Measurements from ENCODE around the gene ST8SIA2.

Gene ST8SIA2

GRCh38 chr15:92502930-92503857 lies 109.5 kb downstream of the ST8SIA2 start:
- H3K27me3 ChIP-seq: no peaks in the 10 kb centered on the region
- no peak for TF ChIP-seq CTCF (IDR thresholded peaks at IDR 0.05; ENCODE audit: low read depth, low read length)
- DNase-seq: no peak
- H3K4me1 ChIP-seq: peaks cover 6% of the 10 kb centered on the region; the same call in 1 of the 2 replicates
- no peaks in the 10 kb centered on the region for H3K9me3 ChIP-seq
- H3K36me3 ChIP-seq: no peaks in the 10 kb centered on the region
- no peak overlapping the region for H3K4me3 ChIP-seq (ENCODE audit: low read depth, low read length)

GRCh38 chr15:92503889-92504288 lies 110.2 kb downstream of the ST8SIA2 start:
- no peaks in the 10 kb centered on the region for H3K27me3 ChIP-seq
- H3K36me3 ChIP-seq: no peaks in the 10 kb centered on the region
- H3K4me3 ChIP-seq (ENCODE audit: low read depth, low read length): no peak overlapping the region
- no peaks in the 10 kb centered on the region for H3K9me3 ChIP-seq
- TF ChIP-seq CTCF (IDR thresholded peaks at IDR 0.05; ENCODE audit: low read depth, low read length): no peak
- peaks cover 6% of the 10 kb centered on the region; the same call in 1 of the 2 replicates for H3K4me1 ChIP-seq
- no peak for DNase-seq

GRCh38 chr15:92505611-92506010 lies 111.9 kb downstream of the ST8SIA2 start:
- TF ChIP-seq CTCF (IDR thresholded peaks at IDR 0.05; ENCODE audit: low read depth, low read length): no peak
- H3K4me1 ChIP-seq: no peaks in the 10 kb centered on the region
- DNase-seq: no peak
- H3K9me3 ChIP-seq: no peaks in the 10 kb centered on the region
- H3K4me3 ChIP-seq (ENCODE audit: low read depth, low read length): no peak overlapping the region
- H3K36me3 ChIP-seq: no peaks in the 10 kb centered on the region
- no peaks in the 10 kb centered on the region for H3K27me3 ChIP-seq

- no peak for DNase-seq
- no peaks in the 10 kb centered on the region for H3K36me3 ChIP-seq
- H3K4me1 ChIP-seq: no peaks in the 10 kb centered on the region
Observed at GRCh38 chr15:92506506-92506905, 112.8 kb downstream of the ST8SIA2 start.

GRCh38 chr15:92510163-92510882 lies 116.6 kb downstream of the ST8SIA2 start:
- no peak for TF ChIP-seq CTCF (IDR thresholded peaks at IDR 0.05; ENCODE audit: low read depth, low read length)
- DNase-seq: no peak
- Histone ChIP-seq H3K4me1 (no peaks in the 10 kb centered on the region), H3K36me3 (no peaks in the 10 kb centered on the region), H3K4me3 (ENCODE audit: low read depth, low read length) (no peak overlapping the region), H3K27me3 (no peaks in the 10 kb centered on the region), H3K9me3 (no peaks in the 10 kb centered on the region)

More at GRCh38 chr15:92506506-92506905, 112.8 kb downstream of the ST8SIA2 start:
- Histone ChIP-seq H3K4me3 (ENCODE audit: low read depth, low read length) (no peak overlapping the region), H3K9me3 (no peaks in the 10 kb centered on the region), H3K27me3 (no peaks in the 10 kb centered on the region)
- no peak for TF ChIP-seq CTCF (IDR thresholded peaks at IDR 0.05; ENCODE audit: low read depth, low read length)

All from BE2C (cell line).